IgD-negative memory B cell (primary cell): ENCODE measurements around the gene UNC5B. TPM values are rescaled to one million over a fixed set of nuclear protein-coding genes. Genes with fewer than 3 reads are reported as not detected.

ENCODE experiments used
- H3K27ac Mint-ChIP-seq, 3 donors: one replicate each; pipeline ENCODE4 v1.8.0; 2020 to 2022; ENCODE audit warnings: mild to moderate bottlenecking in 3 of 3, mixed read lengths in 3 of 3, moderate library complexity in 1 of 3
- H3K27me3 Mint-ChIP-seq: one replicate; pipeline ENCODE4 v1.8.0; 2021; ENCODE audit warnings: mixed read lengths
- H3K36me3 Mint-ChIP-seq: one replicate; pipeline ENCODE4 v1.8.0; 2020; ENCODE audit warnings: mild to moderate bottlenecking, mixed read lengths
- H3K4me1 Mint-ChIP-seq, 3 donors: one replicate each; pipeline ENCODE4 v1.8.0; 2020 to 2022; ENCODE audit warnings: mixed read lengths in 3 of 3, mild to moderate bottlenecking in 1 of 3
- H3K4me3 Mint-ChIP-seq, 4 donors: one replicate each; pipeline ENCODE4 v1.8.0; 2020 to 2022; ENCODE audit warnings: mild to moderate bottlenecking in 4 of 4, mixed read lengths in 4 of 4, moderate library complexity in 3 of 4
- H3K9me3 Mint-ChIP-seq, 3 donors: one replicate each; pipeline ENCODE4 v1.8.0; 2020 to 2021; ENCODE audit warnings: mixed read lengths in 3 of 3, mild to moderate bottlenecking in 1 of 3
- polyA plus RNA-seq: library from polyadenylated mRNA; unstranded; fragments of 300-500 nt; fragmentation: Illumina TruSeq; gene quantifications from one replicate; pipeline ENCODE4 v1.2.3, GENCODE V29; 2021

UNC5B gene
- polyA plus RNA-seq, 1 donor from 2014 or later, result not detected

- peak overlapping the region in 1 of 3 donors; percentile 23 for H3K27ac Mint-ChIP-seq
- no peak overlapping the region for H3K4me3 Mint-ChIP-seq
- no peaks in the 10 kb centered on the region for H3K9me3 Mint-ChIP-seq
- H3K4me1 Mint-ChIP-seq, result peaks cover 0 to 5% (median 3%) of the 10 kb centered on the region in 3 donors
- peaks cover 4% of the 10 kb centered on the region for H3K36me3 Mint-ChIP-seq
- H3K27me3 Mint-ChIP-seq, result peaks cover 13% of the 10 kb centered on the region
Measured at GRCh38 chr10:71237843-71238623, 25.7 kb downstream of the UNC5B start.

DNA sequence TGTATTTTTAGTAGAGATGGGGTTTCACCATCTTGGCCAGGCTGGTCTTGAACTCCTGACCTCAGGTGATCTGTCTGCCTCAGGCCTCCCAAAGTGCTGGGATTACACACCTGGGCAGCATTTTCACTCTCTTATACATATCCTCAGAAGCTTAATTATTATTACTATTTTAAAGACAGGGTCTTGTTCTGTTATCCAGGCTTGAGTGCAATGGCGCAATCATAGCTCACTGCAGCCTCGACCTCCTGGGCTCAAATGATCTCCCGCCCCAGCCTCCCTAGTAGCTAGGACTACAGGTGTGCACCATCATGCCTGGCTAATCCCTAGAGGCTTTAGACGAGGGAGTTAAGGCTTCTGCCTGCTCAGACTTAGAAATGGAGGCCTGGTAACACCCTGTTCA lies 26.3 kb downstream of the UNC5B start:
- Mint-ChIP-seq H3K4me3 (no peak overlapping the region), H3K27ac (peak overlapping the region in 1 of 3 donors; percentile 23)

DNA sequence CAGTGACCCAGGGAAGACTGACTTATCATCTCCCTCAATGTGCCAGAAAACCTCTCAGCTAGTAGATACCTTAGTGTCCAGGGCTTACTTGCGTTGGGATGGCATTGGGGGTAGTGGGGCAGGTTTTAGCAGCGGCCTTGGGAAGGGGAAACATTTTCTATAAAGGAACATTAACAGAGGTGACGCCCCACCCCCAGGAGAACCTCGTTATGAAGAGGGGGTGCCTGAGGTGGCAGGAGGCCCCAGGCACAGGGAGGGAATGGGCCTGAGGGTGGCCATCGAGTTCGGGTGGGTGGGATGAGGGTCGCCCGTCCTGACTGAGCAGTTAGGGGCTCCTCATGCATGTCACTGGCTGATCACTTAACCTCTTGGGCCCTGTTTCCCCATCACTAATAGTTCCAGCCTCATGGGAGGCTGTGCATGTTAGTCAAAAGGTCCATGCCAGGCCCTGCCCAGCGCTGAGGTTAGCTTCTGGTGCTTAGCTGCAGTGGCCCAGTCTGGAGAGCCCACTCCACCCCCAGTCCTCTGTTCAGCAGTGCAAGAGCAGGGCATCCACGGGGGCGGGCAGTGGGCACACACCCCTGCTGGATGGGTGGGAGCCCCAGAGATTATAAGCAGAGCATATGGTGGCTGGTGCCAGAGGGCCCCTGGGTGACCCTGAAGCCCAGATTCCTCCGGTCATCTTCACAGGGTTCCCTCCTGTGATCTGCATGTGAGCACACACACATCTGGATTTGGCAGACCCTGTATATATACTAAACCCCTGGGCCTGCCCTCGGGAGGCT lies 27.0 kb downstream of the UNC5B start:
- H3K27ac Mint-ChIP-seq, result no peak overlapping the region
- H3K36me3 Mint-ChIP-seq, result peaks cover 4% of the 10 kb centered on the region
- H3K9me3 Mint-ChIP-seq, result no peaks in the 10 kb centered on the region
- no peak overlapping the region for H3K4me3 Mint-ChIP-seq
- H3K4me1 Mint-ChIP-seq, result peaks cover 0 to 5% (median 3%) of the 10 kb centered on the region in 3 donors
- H3K27me3 Mint-ChIP-seq, result peaks cover 19% of the 10 kb centered on the region

More for the DNA sequence above, 26.3 kb downstream of the UNC5B start:
- H3K36me3 Mint-ChIP-seq, result peaks cover 4% of the 10 kb centered on the region
- H3K4me1 Mint-ChIP-seq, result peaks cover 0 to 5% (median 3%) of the 10 kb centered on the region in 3 donors
- H3K9me3 Mint-ChIP-seq, result no peaks in the 10 kb centered on the region
- H3K27me3 Mint-ChIP-seq, result peaks cover 15% of the 10 kb centered on the region

DNA sequence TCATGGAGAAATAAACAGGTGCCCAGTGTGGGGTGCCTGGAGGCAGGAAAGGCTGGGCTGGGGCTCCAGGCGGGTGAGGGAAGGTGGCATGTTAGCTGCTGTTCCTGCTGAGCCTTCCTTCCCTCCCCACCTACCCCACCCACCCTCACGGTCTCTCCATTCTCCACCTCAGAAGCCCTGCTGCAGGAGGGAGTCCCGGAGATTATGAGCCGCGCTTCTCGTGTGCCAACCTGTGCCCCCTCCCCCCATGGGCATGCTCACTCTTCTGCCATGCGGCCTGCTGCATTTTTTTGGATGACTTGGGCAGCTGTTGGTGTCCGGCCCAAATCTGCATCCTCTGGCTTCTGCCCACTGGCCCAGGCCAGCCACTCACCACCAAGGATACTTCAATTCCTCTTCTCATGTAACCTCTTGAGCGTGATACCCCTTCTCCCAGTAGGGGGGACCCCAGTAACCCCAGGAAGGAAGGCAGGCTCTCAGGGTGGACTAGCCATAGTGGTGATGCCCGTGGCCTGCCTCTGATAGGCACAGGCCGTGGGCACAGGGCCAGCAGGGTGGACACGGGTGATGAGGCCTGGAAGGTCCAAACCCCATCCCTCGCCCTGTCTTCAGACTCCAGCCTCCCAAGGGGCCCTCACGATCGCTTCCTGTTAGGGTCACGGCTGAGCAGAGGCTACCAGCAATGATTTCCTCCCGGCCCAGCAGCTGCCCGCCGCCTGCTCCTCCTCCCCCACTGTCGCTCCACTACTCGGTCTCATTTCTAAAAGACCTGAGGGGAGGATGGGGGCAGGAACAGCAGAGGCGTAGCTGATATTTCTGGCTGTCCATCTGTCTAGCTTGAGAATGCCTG lies 27.8 kb downstream of the UNC5B start:
- Mint-ChIP-seq H3K4me1 (peaks cover 0 to 5% (median 3%) of the 10 kb centered on the region in 3 donors), H3K27ac (no peak overlapping the region), H3K9me3 (no peaks in the 10 kb centered on the region)

GRCh38 chr10:71241114-71241829 lies 28.9 kb downstream of the UNC5B start:
- H3K27me3 Mint-ChIP-seq, result peaks cover 24% of the 10 kb centered on the region
- no peak overlapping the region for H3K27ac Mint-ChIP-seq

More for the DNA sequence above, 27.8 kb downstream of the UNC5B start:
- H3K36me3 Mint-ChIP-seq, result peaks cover 4% of the 10 kb centered on the region
- peaks cover 25% of the 10 kb centered on the region for H3K27me3 Mint-ChIP-seq
- H3K4me3 Mint-ChIP-seq, result peak overlapping the region in 1 of 4 donors; percentile 39

GRCh38 chr10:71241830-71242621 lies 29.7 kb downstream of the UNC5B start:
- Mint-ChIP-seq H3K27me3 (peaks cover 27% of the 10 kb centered on the region), H3K4me1 (peaks cover 0 to 5% (median 3%) of the 10 kb centered on the region in 3 donors), H3K36me3 (peaks cover 4% of the 10 kb centered on the region), H3K4me3 (no peak overlapping the region), H3K9me3 (no peaks in the 10 kb centered on the region), H3K27ac (no peak overlapping the region)

More at GRCh38 chr10:71241114-71241829, 28.9 kb downstream of the UNC5B start:
- peaks cover 0 to 5% (median 3%) of the 10 kb centered on the region in 3 donors for H3K4me1 Mint-ChIP-seq
- H3K9me3 Mint-ChIP-seq, result no peaks in the 10 kb centered on the region
- H3K36me3 Mint-ChIP-seq, result peaks cover 4% of the 10 kb centered on the region
- H3K4me3 Mint-ChIP-seq, result no peak overlapping the region

GRCh38 chr10:71242622-71243009 lies 30.2 kb downstream of the UNC5B start:
- peaks cover 0 to 5% (median 3%) of the 10 kb centered on the region in 3 donors for H3K4me1 Mint-ChIP-seq
- peaks cover 27% of the 10 kb centered on the region for H3K27me3 Mint-ChIP-seq
- no peaks in the 10 kb centered on the region for H3K9me3 Mint-ChIP-seq
- H3K27ac Mint-ChIP-seq, result no peak overlapping the region
- no peak overlapping the region for H3K4me3 Mint-ChIP-seq
- peaks cover 4% of the 10 kb centered on the region for H3K36me3 Mint-ChIP-seq

DNA sequence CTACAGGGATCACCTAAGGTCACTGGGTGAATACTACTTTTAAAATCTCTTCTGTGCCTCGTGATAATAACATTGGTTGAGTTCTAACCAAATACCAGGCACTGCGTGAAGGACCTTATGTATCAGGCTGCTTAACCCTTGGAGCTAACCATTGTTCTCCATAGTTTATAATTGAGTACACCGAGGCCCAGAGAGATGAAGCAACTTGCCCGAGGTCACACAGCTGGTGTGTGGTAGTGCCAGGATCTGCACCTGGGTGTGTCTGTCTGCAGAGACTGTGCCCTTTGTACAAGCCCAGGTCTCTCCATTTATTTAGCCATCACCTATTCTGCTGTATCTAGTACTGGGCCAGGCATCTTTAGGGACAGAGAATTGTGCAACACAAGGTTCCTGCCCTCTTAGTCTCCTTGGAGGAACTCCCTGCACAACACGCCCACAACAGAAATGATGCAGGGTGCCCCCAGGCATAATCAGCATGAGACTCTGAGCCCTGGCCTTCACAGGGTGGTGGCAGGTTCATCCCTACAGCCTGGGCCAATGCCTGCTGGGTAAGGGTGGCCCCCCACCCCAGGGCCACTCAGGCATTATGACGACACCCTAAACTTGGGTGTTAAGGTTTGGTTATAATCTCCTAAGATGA lies 31.5 kb downstream of the UNC5B start:
- H3K27me3 Mint-ChIP-seq, result peaks cover 27% of the 10 kb centered on the region
- peaks cover 4% of the 10 kb centered on the region for H3K36me3 Mint-ChIP-seq
- no peaks in the 10 kb centered on the region for H3K9me3 Mint-ChIP-seq
- peaks cover 0 to 5% (median 3%) of the 10 kb centered on the region in 3 donors for H3K4me1 Mint-ChIP-seq
- H3K4me3 Mint-ChIP-seq, result no peak overlapping the region
- no peak overlapping the region for H3K27ac Mint-ChIP-seq

DNA sequence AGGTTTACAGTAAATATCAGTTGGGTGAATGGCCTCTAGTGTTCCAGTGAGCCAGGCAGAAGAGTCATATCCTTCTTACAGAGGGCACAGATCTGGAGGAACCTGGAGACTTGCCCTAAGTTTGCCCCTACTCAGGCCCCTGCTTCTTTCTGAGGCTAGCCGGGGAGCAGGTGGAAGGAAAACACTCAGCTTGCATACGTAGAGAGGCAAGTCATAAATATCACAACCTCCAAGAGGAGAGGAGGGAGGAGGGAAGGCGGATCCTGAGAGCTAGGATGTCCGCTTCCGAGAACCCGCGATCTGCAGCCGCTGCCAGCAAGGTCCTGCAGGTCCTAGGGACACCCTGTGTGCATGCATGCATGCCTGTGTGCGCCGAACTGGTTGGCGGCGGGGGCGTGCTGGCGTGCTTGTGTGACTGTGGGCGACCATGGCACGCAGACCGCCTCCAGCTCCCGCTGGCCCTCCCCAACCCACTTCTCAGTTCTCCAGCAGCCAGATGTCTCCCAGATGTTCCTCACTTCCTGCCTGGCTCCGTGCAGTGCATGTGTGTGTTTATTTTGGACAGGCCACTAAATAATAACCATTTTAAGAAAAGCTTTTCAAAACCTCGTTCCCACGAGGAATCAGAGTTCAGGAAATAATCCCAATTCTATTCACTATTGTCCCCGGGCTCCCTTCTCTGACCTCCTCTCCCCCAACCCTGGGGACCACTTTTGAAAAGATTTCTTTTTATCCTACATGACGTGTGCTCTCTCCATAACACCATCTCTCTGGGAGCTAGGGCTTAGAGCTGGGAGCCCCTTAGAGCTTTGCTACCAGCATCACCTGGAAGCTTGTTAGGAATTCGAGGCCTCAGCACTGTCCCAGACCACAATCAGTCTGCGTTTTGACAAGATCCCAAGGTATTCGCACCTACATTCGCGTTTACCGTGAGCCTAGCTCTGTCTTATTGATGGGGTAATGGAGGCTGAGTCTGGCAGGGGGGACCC lies 32.4 kb downstream of the UNC5B start:
- peaks cover 27% of the 10 kb centered on the region for H3K27me3 Mint-ChIP-seq
- H3K9me3 Mint-ChIP-seq, result no peaks in the 10 kb centered on the region
- peaks cover 0 to 5% (median 3%) of the 10 kb centered on the region in 3 donors for H3K4me1 Mint-ChIP-seq
- H3K36me3 Mint-ChIP-seq, result peaks cover 4% of the 10 kb centered on the region
- H3K27ac Mint-ChIP-seq, result no peak overlapping the region
- H3K4me3 Mint-ChIP-seq, result no peak overlapping the region

DNA sequence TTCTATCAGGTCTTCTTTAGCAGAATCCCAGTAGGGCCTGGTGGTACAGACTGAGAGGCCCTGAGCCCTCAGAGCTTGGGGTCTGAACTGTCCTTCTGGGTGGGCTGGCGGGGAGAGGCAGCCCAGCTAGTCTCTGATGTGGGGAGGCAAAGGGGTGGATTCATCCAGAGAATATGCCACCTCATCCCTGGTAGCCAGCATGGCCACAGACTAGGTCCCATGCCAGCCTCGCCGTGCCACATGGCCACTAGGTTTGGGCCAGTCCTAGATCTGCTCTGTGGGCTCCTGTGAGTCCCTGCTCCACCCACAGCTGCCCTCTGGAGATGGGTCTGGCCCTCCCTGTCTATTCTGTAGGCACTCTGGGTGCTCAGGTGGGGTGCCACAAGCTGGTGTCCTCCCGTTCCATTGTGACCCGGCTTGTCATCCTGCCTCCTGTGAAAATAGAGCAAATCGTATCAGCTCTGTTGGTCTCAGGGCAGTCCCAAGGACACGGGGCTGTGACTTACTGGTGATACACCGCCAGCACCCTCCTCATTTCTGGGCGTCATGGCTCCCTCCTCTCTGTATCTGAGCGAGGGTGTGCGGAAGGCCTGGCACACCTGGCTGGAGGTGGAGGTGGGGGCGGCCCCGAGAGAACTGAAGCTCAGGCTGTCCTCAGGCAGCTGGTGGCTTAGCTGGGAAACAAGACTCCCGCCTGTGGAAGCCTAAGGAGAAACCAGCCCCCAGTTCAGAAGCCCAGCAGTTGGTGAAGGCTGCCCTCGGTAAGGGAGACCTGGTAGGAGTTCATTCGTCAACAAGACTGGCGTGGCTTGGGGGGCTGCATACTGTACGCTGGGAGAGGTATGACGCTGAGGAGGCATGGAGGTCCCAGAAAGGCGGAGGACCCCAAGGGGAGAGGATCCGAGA lies 33.3 kb downstream of the UNC5B start:
- H3K27me3 Mint-ChIP-seq, result peaks cover 25% of the 10 kb centered on the region
- H3K9me3 Mint-ChIP-seq, result no peaks in the 10 kb centered on the region
- peak overlapping the region in 1 of 3 donors; percentile 23 for H3K27ac Mint-ChIP-seq
- no peak overlapping the region for H3K4me3 Mint-ChIP-seq
- H3K36me3 Mint-ChIP-seq, result peaks cover 2% of the 10 kb centered on the region
- H3K4me1 Mint-ChIP-seq, result peaks cover 0 to 3% (median 2%) of the 10 kb centered on the region in 3 donors

GRCh38 chr10:71246591-71247413 lies 34.4 kb downstream of the UNC5B start:
- Mint-ChIP-seq H3K27me3 (peaks cover 19% of the 10 kb centered on the region), H3K9me3 (no peaks in the 10 kb centered on the region), H3K27ac (no peak overlapping the region), H3K36me3 (no peaks in the 10 kb centered on the region), H3K4me3 (no peak overlapping the region), H3K4me1 (no peaks in the 10 kb centered on the region)
